ENCODE measurements around the gene ZNF132.

Gene ZNF132

GRCh38 chr19:58385891-58386575 lies 53.9 kb downstream of the ZNF132 start:
- H3K36me3 ChIP-seq (ENCODE audit: insufficient read depth, insufficient read length, low read length), result peaks cover 31% of the 10 kb centered on the region
- H3K9me3 ChIP-seq (ENCODE audit: insufficient read depth, low read length), result no peaks in the 10 kb centered on the region
- H3K4me1 ChIP-seq (ENCODE audit: insufficient read depth, insufficient read length), result peaks cover 5% of the 10 kb centered on the region
- peak overlapping the region; percentile 99 for H3K9ac ChIP-seq (ENCODE audit: insufficient read length, low read depth)
- H3K27me3 ChIP-seq (ENCODE audit: insufficient read depth, insufficient read length), result no peaks in the 10 kb centered on the region
- TF ChIP-seq YY1 (IDR thresholded peaks at IDR 0.05; ENCODE audit: insufficient read depth, insufficient read length) (no peak), ZNF274 (IDR thresholded peaks at IDR 0.05; ENCODE audit: low read depth, low read length) (no peak), SUZ12 (IDR thresholded peaks at IDR 0.05; ENCODE audit: extremely low read depth, insufficient read depth, insufficient read length) (no peak)
- no peak for DNase-seq (ENCODE audit: low read depth, low spot score)
- peak overlapping the region; percentile 91 for H3K4me3 ChIP-seq (ENCODE audit: insufficient read length, low read depth)

GRCh38 chr19:58385313-58385890 lies 54.6 kb downstream of the ZNF132 start:
- H3K4me3 ChIP-seq (ENCODE audit: insufficient read length, low read depth), result peak overlapping the region; percentile 91
- H3K4me1 ChIP-seq (ENCODE audit: insufficient read depth, insufficient read length), result peaks cover 5% of the 10 kb centered on the region
- no peaks in the 10 kb centered on the region for H3K27me3 ChIP-seq (ENCODE audit: insufficient read depth, insufficient read length)
- peak overlapping the region; percentile 99 for H3K9ac ChIP-seq (ENCODE audit: insufficient read length, low read depth)
- no peaks in the 10 kb centered on the region for H3K9me3 ChIP-seq (ENCODE audit: insufficient read depth, low read length)
- no peak for DNase-seq (ENCODE audit: low read depth, low spot score)
- peaks cover 25% of the 10 kb centered on the region for H3K36me3 ChIP-seq (ENCODE audit: insufficient read depth, insufficient read length, low read length)
- TF ChIP-seq YY1 (IDR thresholded peaks at IDR 0.05; ENCODE audit: insufficient read depth, insufficient read length) (no peak), SUZ12 (IDR thresholded peaks at IDR 0.05; ENCODE audit: extremely low read depth, insufficient read depth, insufficient read length) (no peak), ZNF274 (IDR thresholded peaks at IDR 0.05; ENCODE audit: low read depth, low read length) (no peak)

GRCh38 chr19:58382997-58383603 lies 56.9 kb downstream of the ZNF132 start:
- TF ChIP-seq SUZ12 (IDR thresholded peaks at IDR 0.05; ENCODE audit: extremely low read depth, insufficient read depth, insufficient read length) (no peak), YY1 (IDR thresholded peaks at IDR 0.05; ENCODE audit: insufficient read depth, insufficient read length) (no peak), ZNF274 (IDR thresholded peaks at IDR 0.05; ENCODE audit: low read depth, low read length) (no peak)
- Histone ChIP-seq H3K4me3 (ENCODE audit: insufficient read length, low read depth) (no peak overlapping the region), H3K4me1 (ENCODE audit: insufficient read depth, insufficient read length) (peaks cover 10% of the 10 kb centered on the region), H3K36me3 (ENCODE audit: insufficient read depth, insufficient read length, low read length) (peaks cover 8% of the 10 kb centered on the region), H3K9me3 (ENCODE audit: insufficient read depth, low read length) (no peaks in the 10 kb centered on the region), H3K27me3 (ENCODE audit: insufficient read depth, insufficient read length) (no peaks in the 10 kb centered on the region), H3K9ac (ENCODE audit: insufficient read length, low read depth) (peak overlapping the region; percentile 4)
- DNase-seq (ENCODE audit: low read depth, low spot score), result no peak
